ENCODE measurements around the gene EDNRA.

- TF ChIP-seq CTBP2 (IDR thresholded peaks at IDR 0.05; ENCODE audit: borderline replicate concordance, insufficient read depth, insufficient read length, low read length) (no peak), CTCF (IDR thresholded peaks at IDR 0.05; ENCODE audit: control extremely low read depth in 1 of 3, insufficient read depth in 1 of 3, low read depth in 1 of 3, low read length in 3 of 3) (no peak), POLR2A (IDR thresholded peaks at IDR 0.05; ENCODE audit: control extremely low read depth in 1 of 2, low read depth in 2 of 2, low read length in 2 of 2) (no peak), ATF2 (IDR thresholded peaks at IDR 0.05; ENCODE audit: low read length) (no peak), EP300 (IDR thresholded peaks at IDR 0.05; ENCODE audit: borderline replicate concordance in 1 of 2, low read depth in 2 of 2, low read length in 2 of 2) (no peak), POLR2AphosphoS5 (IDR thresholded peaks at IDR 0.05; ENCODE audit: low read depth, low read length) (no peak), POU5F1 (IDR thresholded peaks at IDR 0.05; ENCODE audit: low read depth, low read length) (no peak), CBX5 (IDR thresholded peaks at IDR 0.05; ENCODE audit: low read depth, low read length) (no peak), JUN (IDR thresholded peaks at IDR 0.05; ENCODE audit: low read depth, low read length) (no peak)
Observed at GRCh38 chr4:147546349-147546748, 65.5 kb downstream of the EDNRA start.

All from H1 (cell line).